HG03442 (cell line): ENCODE results near the gene FAIM2.
A peak's percentile ranks its signal among the peaks of the same experiment; 100 is the strongest.

ENCODE experiments used
- ATAC-seq: cut with Tn5 transposase; IDR thresholded peaks from one replicate; pipeline ENCODE4 v1.9.1; 2021; ENCODE audit warnings: mild to moderate bottlenecking, moderate library complexity; ENCODE audit not compliant: unreplicated experiment

The FAIM2 gene

GRCh38 chr12:49903700-49904423, at the start of gene FAIM2:
Gene FAIM2 (minus strand): TSS chr12:49903900. CDS start chr12:49903792, 108 bp downstream.
- ATAC-seq = no peak

DNA sequence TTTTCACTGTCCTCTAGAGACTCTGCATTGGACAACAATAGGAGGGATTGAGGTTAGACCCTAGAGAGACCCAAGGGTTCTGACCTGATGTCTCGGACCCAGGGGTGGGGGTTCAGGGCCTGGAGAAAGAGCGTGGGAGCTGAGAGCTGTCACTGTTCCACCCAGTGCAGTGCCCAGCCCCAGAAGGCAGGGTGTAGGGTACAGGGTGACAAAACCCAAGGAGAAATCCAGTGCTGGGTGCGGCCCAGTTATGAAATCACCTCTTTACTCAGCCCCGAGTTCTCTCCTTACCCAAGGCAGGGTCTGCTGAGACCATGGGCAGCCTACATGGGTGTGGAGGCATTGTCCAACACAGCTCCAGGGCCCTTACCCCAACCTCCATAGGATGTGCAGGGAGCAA, 49.5 kb upstream of the FAIM2 start:
- ATAC-seq = no peak

DNA sequence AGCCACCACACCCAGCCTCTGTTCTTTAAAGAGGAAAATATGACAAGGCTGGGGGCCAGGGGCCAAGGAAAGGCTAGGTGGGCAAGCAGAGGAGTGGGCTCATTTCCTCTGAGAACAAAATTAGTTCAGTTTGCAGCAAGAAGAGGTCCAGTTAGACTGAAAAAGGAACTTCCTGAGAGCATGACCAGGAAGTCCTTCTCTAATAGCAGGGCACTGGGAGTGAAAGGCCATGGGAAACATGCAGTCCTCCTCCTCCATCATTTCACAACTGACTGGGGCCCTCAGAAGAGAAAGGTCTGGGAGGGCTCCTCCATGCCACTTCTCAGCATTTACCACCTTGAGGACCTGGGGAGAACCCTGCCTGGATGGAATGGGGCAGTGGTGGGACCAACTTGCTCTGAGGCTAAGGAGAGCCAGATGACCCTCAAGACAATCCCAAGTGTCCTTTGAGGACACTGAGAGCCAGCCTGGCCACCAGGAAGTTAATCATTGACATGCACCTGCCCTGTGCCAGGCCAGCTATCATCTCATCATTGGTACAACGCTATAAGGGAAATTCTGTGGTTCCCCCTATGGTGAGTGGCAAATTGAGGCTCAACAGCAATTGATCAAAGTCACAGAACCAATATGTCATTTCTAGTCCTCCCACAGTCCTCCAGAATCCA, 48.8 kb upstream of the FAIM2 start:
- ATAC-seq = no peak

- ATAC-seq = no peak
Measured at GRCh38 chr12:49951411-49952240, 47.9 kb upstream of the FAIM2 start.

GRCh38 chr12:49950273-49951251, 46.9 kb upstream of the FAIM2 start, which contains the start of gene AQP2:
Gene AQP2 (plus strand): TSS chr12:49950737. CDS start chr12:49950831, 94 bp downstream.
- no peak for ATAC-seq

GRCh38 chr12:49949866-49950265, 46.2 kb upstream of the FAIM2 start:
- no peak for ATAC-seq

- no peak for ATAC-seq
Measured at GRCh38 chr12:49948866-49949845, 45.5 kb upstream of the FAIM2 start.

DNA sequence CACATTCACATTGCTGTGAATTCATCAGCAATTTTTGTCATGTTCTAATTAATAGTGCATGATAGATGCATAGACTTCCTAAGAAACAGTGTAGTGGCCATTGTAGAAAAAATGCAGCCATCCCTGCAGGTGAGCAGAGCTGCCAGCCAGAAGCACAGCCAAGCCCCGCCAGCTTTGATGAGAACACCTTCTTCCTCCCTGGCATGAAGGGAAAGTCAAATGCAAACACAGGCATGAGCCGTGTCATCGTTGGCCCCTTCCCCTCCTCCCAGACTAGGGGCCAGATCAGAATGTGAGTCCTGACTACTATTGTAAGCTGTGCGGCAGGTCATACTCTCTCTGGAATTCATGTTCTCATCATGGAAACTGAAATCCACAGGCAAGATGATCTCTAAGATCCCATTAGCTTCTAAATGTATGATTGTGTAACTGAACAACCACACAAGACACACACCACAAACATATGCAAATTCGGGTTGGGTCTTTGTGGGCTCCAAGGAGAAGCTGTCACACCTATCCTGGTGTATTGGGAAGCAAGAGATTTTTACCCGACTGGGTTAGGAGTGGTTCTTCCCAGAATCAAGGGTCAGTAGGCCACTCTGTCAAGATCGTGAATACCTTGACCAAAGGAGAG, 44.0 kb upstream of the FAIM2 start:
- no peak for ATAC-seq

DNA sequence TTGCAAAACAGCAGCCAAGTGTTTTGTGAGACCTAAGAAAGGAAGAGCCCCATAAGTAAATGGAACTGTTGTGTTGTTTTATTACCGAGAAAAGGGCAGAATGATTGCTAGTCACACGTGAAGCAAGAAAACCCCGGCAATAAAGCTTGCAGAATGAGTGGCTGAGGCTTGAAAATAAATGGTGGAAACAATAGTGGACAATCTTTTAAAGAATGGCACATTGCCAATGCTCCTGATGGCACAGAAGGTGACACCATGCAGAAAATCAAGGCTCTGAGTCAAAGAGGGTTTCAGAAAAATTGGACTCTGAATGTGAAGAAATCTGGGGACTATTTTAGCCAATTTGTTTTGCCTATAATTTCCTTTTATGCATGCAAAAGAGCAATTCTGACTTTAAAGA, 42.8 kb upstream of the FAIM2 start:
- no peak for ATAC-seq

DNA sequence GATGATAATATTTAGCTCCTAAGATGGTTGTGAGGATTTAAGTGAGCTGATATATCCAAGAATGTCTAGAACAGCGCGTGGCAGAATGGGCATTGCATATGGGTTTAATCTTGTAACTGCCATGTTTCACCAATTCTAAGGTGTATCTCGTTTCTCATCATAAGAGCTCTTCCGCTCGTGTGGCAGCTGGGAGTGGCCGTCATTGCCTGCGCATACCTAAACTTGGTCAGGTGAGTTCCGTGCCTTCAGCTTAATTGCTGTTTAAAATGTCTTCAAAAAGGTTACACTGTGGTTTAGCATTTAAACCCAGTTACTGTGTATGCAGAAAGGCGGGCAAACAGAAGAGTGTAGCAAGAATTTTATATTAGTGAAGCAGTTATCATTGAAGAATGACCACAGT, 42.4 kb upstream of the FAIM2 start:
- ATAC-seq = no peak

DNA sequence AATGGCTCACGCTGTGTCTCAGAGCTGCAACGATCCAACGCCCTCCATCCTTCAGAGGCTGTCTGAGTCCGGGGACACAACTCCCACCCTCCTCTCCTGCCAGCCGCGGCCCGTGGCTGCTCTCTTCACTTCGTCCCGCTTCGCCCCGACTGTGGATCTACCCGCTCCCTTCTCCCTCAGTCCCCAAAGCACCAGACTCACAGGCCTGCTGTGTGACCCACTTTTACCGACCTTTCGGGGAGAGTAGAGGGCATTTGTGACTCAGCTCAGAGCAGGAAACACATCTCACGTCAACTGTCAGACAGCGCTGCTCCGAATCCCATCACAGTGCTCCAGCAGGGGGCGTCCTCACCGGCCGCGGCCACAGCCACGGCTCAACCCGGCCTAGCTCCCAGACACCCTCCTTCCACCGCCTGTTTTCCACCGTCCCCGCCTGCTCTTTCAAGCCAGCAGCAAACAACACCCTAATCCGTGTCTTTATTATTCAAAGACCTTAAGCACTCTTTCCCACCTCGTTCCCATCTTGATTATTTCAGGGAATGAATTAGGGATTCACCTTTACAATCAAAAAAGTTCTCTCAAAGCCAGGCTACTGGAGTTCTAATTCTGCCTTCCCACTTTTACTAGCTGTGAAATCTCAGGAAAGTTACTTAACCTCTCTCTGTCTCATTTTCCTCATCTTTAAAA, 41.8 kb upstream of the FAIM2 start:
- peak; percentile 85 for ATAC-seq

DNA sequence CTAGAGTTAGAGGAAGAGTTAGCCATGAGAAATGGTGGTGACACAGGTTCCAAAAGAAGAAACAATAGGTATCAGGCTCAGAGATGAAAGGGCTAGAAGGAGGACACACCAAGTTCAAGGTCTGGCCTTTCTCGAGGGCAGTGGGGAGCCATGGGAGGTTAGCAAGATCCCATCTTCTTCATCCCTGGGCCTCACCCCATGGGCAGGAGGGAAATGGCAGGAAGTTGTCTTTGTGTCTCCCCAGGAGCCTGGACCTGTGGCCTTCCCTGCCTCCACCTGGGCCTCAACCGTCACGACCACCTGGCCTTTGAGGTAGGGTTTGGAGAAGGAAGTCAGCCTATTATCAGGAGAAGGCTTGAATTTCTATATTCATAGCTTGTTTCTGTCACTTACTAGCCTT, 41.0 kb upstream of the FAIM2 start:
- no peak for ATAC-seq

- no peak for ATAC-seq
Measured at GRCh38 chr12:49944046-49944445, 40.3 kb upstream of the FAIM2 start.

- ATAC-seq = no peak
Measured at GRCh38 chr12:49943625-49943960, 39.9 kb upstream of the FAIM2 start.

DNA sequence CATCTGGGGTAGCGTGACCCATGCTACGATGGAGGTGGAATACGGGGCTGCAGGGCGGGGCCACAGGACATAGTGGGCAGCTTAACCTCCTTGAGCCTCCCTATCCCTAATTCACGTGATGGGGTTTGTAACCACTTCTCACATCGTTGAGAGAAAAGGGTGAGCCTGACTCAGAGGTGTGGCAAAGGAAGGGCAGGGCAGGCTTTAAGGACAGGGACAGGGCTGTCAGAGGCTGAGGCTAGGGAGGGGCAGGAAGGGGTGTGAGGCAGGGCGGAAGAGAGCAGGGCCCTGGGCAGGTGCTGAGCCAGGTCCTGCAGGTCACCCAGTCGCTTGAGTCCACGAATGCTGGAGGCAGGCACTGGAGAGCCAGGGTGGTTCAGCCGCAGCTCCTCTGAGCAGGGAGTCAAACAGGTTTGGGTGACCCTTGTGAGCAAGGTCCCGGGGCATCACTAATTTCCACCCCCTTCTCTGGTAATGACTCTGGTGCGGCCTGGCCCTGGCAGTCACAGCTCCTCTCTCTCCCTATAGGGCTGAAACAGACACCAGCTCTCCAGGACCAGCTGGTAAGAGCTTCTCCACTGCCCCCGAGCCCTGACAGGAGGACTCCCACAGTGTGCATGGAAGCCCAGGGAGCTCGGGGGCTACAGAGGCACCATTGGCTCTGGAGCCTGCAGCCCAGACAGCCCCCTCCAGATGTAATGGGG, 39.4 kb upstream of the FAIM2 start:
- ATAC-seq = no peak

DNA sequence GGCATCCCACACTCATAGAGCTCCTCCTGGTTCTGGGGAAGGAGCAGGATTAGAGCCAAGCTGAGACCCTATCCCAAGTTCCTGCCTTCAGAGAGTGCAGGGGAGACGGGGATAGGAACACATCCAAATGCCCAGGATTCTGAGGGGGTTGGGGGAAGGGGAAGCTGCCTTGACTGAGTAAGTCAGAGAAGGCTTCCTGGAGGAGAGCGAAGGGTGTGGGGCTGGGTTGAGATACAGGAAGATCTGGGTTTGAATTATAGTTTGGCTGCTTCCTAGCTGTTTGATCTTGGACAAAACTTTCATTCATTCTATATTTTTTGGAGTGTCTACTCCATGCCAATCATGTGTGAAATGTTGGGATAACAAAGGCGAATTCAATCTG, 38.8 kb upstream of the FAIM2 start:
- ATAC-seq = no peak

GRCh38 chr12:49941556-49942511, 38.1 kb upstream of the FAIM2 start:
- no peak for ATAC-seq
